ENCODE data around the gene ALDOC. TPM values are rescaled to one million over a fixed set of nuclear protein-coding genes. Genes with fewer than 3 reads are reported as not detected.
"Not testable (repeated sequence)": the region's sequence is repeated elsewhere in the genome, so short reads cannot be mapped to it uniquely, and the experiment has no call there.

Gene ALDOC
- total RNA-seq, 1 donor from 2014 or later: 3.2 TPM

DNA sequence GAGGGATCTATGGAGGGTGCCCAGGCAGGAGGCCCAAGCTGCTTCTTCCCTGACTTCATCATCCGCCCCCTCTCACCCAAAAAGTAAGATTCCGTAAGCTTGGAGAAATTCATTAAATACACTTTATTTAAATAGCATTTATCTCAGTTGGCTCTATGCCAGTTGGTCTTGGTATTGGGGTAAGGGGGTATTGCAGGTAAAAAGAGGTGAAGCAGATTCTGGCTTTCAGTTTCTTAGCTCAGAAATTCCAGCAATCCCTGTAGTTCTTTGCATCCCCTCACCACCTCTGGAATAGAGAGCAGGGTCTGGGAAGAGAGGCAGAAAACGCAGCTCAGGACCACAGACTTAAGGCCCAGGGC, 750 bp upstream of the ALDOC start:
- H3K9me3 Mint-ChIP-seq (ENCODE audit: unreplicated experiment): no peaks in the 10 kb centered on the region

DNA sequence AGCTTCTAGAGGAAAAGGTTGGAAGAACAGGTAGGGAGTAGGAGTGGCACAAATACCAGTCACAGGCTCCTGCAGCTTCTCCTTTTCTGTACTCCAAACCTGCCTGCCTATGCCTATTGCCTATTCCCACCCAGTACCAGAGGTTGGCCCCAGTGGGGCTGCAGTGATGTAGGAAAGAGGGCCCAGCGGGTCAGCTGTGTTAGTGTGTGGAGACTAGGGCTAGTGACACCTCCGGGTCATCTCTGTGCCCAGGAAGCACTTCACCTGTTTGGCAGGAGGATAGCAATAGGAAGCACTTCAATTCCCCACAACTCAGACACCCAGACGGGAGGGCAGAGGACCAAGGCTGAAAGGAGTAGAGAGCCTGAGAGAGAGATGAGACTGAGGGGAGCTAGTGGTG, 679 bp downstream of the ALDOC start:
- H3K27me3 Mint-ChIP-seq (ENCODE audit: unreplicated experiment); H3K36me3 Mint-ChIP-seq (ENCODE audit: unreplicated experiment); H3K27ac Mint-ChIP-seq (ENCODE audit: unreplicated experiment); DNase-seq (ENCODE audit: extremely low spot score, unreplicated experiment); H3K9me3 Mint-ChIP-seq (ENCODE audit: unreplicated experiment); H3K4me3 Mint-ChIP-seq (ENCODE audit: unreplicated experiment): not testable (repeated sequence)
- peaks cover 20% of the 10 kb centered on the region for H3K4me1 Mint-ChIP-seq (ENCODE audit: unreplicated experiment)

More for the DNA sequence above, 750 bp upstream of the ALDOC start:
- no peak for DNase-seq (ENCODE audit: extremely low spot score, unreplicated experiment)
- TF ChIP-seq, protein P1, sequence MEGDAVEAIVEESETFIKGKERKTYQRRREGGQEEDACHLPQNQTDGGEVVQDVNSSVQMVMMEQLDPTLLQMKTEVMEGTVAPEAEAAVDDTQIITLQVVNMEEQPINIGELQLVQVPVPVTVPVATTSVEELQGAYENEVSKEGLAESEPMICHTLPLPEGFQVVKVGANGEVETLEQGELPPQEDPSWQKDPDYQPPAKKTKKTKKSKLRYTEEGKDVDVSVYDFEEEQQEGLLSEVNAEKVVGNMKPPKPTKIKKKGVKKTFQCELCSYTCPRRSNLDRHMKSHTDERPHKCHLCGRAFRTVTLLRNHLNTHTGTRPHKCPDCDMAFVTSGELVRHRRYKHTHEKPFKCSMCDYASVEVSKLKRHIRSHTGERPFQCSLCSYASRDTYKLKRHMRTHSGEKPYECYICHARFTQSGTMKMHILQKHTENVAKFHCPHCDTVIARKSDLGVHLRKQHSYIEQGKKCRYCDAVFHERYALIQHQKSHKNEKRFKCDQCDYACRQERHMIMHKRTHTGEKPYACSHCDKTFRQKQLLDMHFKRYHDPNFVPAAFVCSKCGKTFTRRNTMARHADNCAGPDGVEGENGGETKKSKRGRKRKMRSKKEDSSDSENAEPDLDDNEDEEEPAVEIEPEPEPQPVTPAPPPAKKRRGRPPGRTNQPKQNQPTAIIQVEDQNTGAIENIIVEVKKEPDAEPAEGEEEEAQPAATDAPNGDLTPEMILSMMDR (IDR thresholded peaks at IDR 0.05): no peak
- Mint-ChIP-seq H3K4me1 (ENCODE audit: unreplicated experiment) (peaks cover 11% of the 10 kb centered on the region), H3K27me3 (ENCODE audit: unreplicated experiment) (no peaks in the 10 kb centered on the region), H3K27ac (ENCODE audit: unreplicated experiment) (no peak overlapping the region), H3K4me3 (ENCODE audit: unreplicated experiment) (no peak overlapping the region), H3K36me3 (ENCODE audit: unreplicated experiment) (peaks cover 6% of the 10 kb centered on the region)

- no peak overlapping the region for H3K4me3 Mint-ChIP-seq (ENCODE audit: unreplicated experiment)
- H3K9me3 Mint-ChIP-seq (ENCODE audit: unreplicated experiment): no peaks in the 10 kb centered on the region
- H3K4me1 Mint-ChIP-seq (ENCODE audit: unreplicated experiment): peaks cover 25% of the 10 kb centered on the region
- no peak overlapping the region for H3K27ac Mint-ChIP-seq (ENCODE audit: unreplicated experiment)
- peaks cover 4% of the 10 kb centered on the region for H3K36me3 Mint-ChIP-seq (ENCODE audit: unreplicated experiment)
- no peaks in the 10 kb centered on the region for H3K27me3 Mint-ChIP-seq (ENCODE audit: unreplicated experiment)
- TF ChIP-seq, protein P1 (IDR thresholded peaks at IDR 0.05): no peak
- no peak for DNase-seq (ENCODE audit: extremely low spot score, unreplicated experiment)
Measured at GRCh38 chr17:28575126-28575795, 1.4 kb downstream of the ALDOC start.

DNA sequence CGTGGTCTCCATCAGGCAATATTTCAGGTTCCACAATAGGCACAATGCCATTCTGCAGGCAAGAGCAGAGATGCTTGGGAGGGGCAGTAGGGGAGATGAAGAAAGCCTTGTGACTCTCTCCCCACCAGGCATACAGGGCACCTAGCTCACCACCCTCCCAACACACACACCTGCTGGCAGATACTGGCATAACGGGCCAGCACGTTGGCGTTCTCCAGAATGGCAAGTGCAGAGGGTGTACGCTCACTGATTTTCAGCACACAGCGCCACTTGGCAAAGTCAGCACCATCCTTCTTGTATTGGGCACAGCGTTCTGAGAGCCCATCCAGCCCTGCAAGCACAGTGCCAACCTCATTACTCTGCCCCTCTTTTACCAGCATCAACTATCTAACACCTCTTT, 2.2 kb downstream of the ALDOC start:
- no peaks in the 10 kb centered on the region for H3K27me3 Mint-ChIP-seq (ENCODE audit: unreplicated experiment)
- no peaks in the 10 kb centered on the region for H3K9me3 Mint-ChIP-seq (ENCODE audit: unreplicated experiment)
- peaks cover 4% of the 10 kb centered on the region for H3K36me3 Mint-ChIP-seq (ENCODE audit: unreplicated experiment)
- H3K4me3 Mint-ChIP-seq (ENCODE audit: unreplicated experiment): no peak overlapping the region
- TF ChIP-seq, protein P1 (IDR thresholded peaks at IDR 0.05): no peak
- DNase-seq (ENCODE audit: extremely low spot score, unreplicated experiment): no peak
- H3K4me1 Mint-ChIP-seq (ENCODE audit: unreplicated experiment): peaks cover 33% of the 10 kb centered on the region
- no peak overlapping the region for H3K27ac Mint-ChIP-seq (ENCODE audit: unreplicated experiment)

GRCh38 chr17:28573966-28574480, 2.7 kb downstream of the ALDOC start:
- no peaks in the 10 kb centered on the region for H3K9me3 Mint-ChIP-seq (ENCODE audit: unreplicated experiment)
- no peak overlapping the region for H3K4me3 Mint-ChIP-seq (ENCODE audit: unreplicated experiment)
- H3K4me1 Mint-ChIP-seq (ENCODE audit: unreplicated experiment): peaks cover 36% of the 10 kb centered on the region
- H3K27ac Mint-ChIP-seq (ENCODE audit: unreplicated experiment): no peak overlapping the region
- TF ChIP-seq, protein P1 (IDR thresholded peaks at IDR 0.05): no peak
- H3K36me3 Mint-ChIP-seq (ENCODE audit: unreplicated experiment): no peaks in the 10 kb centered on the region
- H3K27me3 Mint-ChIP-seq (ENCODE audit: unreplicated experiment): no peaks in the 10 kb centered on the region
- no peak for DNase-seq (ENCODE audit: extremely low spot score, unreplicated experiment)
